K562 (cell line): ENCODE data around the gene FZD1. TPM values are rescaled to one million over a fixed set of nuclear protein-coding genes. Genes with fewer than 3 reads are reported as not detected.

ENCODE experiments used
- CCNT2 ChIP-seq: IDR thresholded peaks from 2 replicates; pipeline ENCODE4 v1.6.1; 2011; ENCODE audit warnings: borderline replicate concordance, low read depth, mild to moderate bottlenecking, moderate library complexity, mixed read lengths, low read length; ENCODE audit not compliant: insufficient read length; ENCODE audit errors: extremely low read depth
- FOXJ3 ChIP-seq: sonication (generic); formaldehyde crosslinking; IDR thresholded peaks from 2 replicates; pipeline ENCODE4 v1.4.0; 2020; ENCODE audit warnings: mild to moderate bottlenecking, missing genetic modification reagents
- RBM34 ChIP-seq: fragments of 200-400 bp; formaldehyde crosslinking; IDR thresholded peaks from 2 replicates; pipeline ENCODE4 v1.6.1; 2018; ENCODE audit warnings: low read length, borderline replicate concordance; ENCODE audit not compliant: insufficient read depth
- XRCC4 ChIP-seq: IDR thresholded peaks from one replicate; pipeline ENCODE4 v1.6.1; 2011; ENCODE audit not compliant: insufficient read depth, insufficient read length; ENCODE audit errors: extremely low read depth
- ZNF408 ChIP-seq: fragments of 250-450 bp; sonication (Bioruptor Pico); IDR thresholded peaks from 2 replicates; pipeline ENCODE4 v1.4.0; 2020; ENCODE audit warnings: low read depth, mild to moderate bottlenecking, moderate library complexity
- polyA plus RNA-seq, 8 experiments: library from polyadenylated mRNA; depleted of rRNA in 4 of 8; stranded (reverse) in 5 of 8; unstranded in 3 of 8; fragments of >200 nt; fragmentation: Nextera tagmentation in 2 of 8; fragmentation: Illumina TruSeq in 1 of 8; extraction: Ambion mirVana in 2 of 8; extraction: Trizol in 1 of 8; gene quantifications; 2 replicates each; pipeline versions ENCODE4 v1.2.1 to v1.2.3, GENCODE V29; 2011 to 2014; ENCODE audit warnings: inconsistent platforms in 1 of 8, missing spikeins in 1 of 8
- total RNA-seq, 7 experiments: library from RNA; depleted of rRNA in 6 of 7; stranded (reverse); fragments of >200 nt in 6 of 7; fragmentation: Illumina TruSeq in 2 of 7; extraction: Trizol in 2 of 7; gene quantifications; 2 replicates each; pipeline versions ENCODE4 v1.2.1 to v1.2.3, GENCODE V29; 2011 to 2021; ENCODE audit warnings: low replicate concordance in 1 of 7
- TF ChIP-seq, protein P1 (sequence below), 2 experiments: fragments of 450-650 bp; IDR thresholded peaks; 2 replicates each; pipeline ENCODE4 v1.6.1; 2016; ENCODE audit warnings: mild to moderate bottlenecking in 2 of 2, borderline replicate concordance in 1 of 2, low read depth in 1 of 2, moderate library complexity in 1 of 2
- TF ChIP-seq, protein P2 (sequence below): fragments of 200-800 bp; sonication (Bioruptor generic); IDR thresholded peaks from 2 replicates; pipeline ENCODE4 v1.6.1; 2017; ENCODE audit warnings: missing genetic modification characterization, missing compliant biosample characterization
- TF ChIP-seq, protein P3 (sequence below): sonication (generic); formaldehyde crosslinking; IDR thresholded peaks from 2 replicates; pipeline ENCODE4 v1.9.0; 2022; ENCODE audit warnings: mild to moderate bottlenecking, missing genetic modification reagents
- TF ChIP-seq, protein P4 (sequence below): sonication (generic); formaldehyde crosslinking; IDR thresholded peaks from 2 replicates; pipeline ENCODE4 v1.9.0; 2022; ENCODE audit warnings: mild to moderate bottlenecking, missing genetic modification reagents
- TF ChIP-seq, protein P5 (sequence below): fragments of 250-450 bp; sonication (Bioruptor Pico); IDR thresholded peaks from 2 replicates; pipeline ENCODE4 v1.4.0; 2020; ENCODE audit warnings: borderline replicate concordance
- TF ChIP-seq, protein P6 (sequence below): fragments of 450-650 bp; IDR thresholded peaks from 2 replicates; pipeline ENCODE4 v1.6.1; 2016; ENCODE audit warnings: low read depth, mild to moderate bottlenecking, moderate library complexity

The FZD1 gene
- total and polyA plus RNA-seq, 9 of the 15 experiments (the other 6 are each of a cell fraction or from before 2014, with no cell fraction given) = 0.25 to 5.1 (median 1.8) TPM

DNA sequence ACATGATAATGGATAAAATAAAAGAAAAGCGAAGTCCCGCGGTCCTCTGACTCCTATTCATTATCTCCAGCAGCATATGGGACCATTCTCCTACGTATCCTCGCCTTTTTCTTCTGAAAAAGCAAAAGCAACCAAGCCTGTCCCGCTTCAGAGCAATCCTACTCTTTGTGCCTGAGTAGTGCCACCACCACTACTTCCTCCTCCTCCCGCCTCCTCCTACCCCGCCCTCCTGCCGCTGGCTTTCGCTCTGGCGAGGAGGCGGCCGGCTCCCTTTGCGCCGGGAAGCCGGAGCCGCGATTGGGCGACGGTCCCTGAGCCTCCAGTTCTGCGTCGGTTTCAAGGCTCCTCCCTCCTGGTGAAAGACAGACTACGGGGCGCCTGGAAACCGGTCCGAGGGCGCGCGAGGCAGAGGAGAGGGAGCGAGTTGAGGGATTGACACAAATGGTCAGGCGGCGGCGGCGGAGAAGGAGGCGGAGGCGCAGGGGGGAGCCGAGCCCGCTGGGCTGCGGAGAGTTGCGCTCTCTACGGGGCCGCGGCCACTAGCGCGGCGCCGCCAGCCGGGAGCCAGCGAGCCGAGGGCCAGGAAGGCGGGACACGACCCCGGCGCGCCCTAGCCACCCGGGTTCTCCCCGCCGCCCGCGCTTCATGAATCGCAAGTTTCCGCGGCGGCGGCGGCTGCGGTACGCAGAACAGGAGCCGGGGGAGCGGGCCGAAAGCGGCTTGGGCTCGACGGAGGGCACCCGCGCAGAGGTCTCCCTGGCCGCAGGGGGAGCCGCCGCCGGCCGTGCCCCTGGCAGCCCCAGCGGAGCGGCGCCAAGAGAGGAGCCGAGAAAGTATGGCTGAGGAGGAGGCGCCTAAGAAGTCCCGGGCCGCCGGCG lies at the start of gene FZD1 (continued):
- TF ChIP-seq, protein P1, sequence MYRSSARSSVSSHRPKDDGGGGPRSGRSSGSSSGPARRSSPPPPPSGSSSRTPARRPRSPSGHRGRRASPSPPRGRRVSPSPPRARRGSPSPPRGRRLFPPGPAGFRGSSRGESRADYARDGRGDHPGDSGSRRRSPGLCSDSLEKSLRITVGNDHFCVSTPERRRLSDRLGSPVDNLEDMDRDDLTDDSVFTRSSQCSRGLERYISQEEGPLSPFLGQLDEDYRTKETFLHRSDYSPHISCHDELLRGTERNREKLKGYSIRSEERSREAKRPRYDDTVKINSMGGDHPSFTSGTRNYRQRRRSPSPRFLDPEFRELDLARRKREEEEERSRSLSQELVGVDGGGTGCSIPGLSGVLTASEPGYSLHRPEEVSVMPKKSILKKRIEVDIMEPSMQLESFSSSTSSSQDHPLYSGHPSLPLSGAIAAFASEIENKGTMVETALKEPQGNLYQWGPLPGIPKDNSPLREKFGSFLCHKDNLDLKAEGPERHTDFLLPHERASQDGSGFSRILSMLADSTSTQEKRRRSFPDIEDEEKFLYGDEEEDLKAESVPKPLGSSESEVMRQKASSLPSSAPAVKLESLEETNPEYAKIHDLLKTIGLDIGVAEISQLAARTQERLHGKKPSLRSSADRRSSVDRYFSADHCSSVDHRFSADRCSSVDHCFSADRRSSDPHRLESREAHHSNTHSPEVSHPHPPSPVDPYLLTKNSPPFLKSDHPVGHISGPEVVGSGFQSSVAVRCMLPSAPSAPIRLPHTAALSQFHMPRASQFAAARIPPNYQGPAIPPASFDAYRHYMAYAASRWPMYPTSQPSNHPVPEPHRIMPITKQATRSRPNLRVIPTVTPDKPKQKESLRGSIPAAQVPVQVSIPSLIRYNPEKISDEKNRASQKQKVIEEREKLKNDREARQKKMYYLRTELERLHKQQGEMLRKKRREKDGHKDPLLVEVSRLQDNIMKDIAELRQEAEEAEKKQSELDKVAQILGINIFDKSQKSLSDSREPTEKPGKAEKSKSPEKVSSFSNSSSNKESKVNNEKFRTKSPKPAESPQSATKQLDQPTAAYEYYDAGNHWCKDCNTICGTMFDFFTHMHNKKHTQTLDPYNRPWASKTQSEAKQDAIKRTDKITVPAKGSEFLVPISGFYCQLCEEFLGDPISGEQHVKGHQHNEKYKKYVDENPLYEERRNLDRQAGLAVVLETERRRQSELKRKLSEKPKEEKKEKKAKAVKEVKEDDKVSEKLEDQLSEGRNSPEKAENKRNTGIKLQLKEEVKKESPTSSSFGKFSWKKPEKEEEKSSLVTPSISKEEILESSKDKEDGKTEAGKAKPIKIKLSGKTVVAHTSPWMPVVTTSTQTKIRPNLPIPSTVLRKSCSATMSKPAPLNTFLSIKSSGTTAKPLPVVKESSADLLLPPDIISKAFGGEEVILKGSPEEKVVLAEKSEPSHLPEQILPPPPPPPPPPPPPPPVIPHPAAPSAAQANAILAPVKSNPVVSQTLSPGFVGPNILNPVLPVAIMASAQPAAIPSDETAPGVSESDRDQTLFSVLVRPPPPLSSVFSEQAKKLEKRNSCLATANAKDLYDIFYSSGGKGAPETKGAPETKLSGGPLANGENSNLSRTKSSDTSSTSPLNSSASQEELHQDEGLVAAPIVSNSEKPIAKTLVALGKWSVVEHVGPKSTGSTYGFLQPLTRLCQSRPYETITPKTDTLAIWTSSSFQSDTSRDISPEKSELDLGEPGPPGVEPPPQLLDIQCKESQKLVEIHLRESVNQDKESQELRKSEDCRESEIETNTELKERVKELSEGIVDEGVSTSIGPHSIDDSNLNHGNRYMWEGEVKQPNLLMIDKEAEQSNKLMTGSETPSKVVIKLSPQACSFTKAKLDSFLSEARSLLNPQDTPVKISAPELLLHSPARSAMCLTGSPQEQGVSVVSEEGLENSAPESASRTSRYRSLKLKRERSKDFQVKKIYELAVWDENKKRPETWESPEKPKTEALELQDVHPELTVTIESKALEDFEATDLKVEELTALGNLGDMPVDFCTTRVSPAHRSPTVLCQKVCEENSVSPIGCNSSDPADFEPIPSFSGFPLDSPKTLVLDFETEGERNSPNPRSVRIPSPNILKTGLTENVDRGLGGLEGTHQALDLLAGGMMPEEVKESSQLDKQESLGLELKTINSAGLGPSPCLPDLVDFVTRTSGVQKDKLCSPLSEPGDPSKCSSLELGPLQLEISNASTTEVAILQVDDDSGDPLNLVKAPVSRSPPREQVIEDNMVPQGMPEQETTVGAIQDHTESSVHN (IDR thresholded peaks at IDR 0.05; ENCODE audit: borderline replicate concordance in 1 of 2, low read depth in 1 of 2) = no peak
- TF ChIP-seq, protein P2, sequence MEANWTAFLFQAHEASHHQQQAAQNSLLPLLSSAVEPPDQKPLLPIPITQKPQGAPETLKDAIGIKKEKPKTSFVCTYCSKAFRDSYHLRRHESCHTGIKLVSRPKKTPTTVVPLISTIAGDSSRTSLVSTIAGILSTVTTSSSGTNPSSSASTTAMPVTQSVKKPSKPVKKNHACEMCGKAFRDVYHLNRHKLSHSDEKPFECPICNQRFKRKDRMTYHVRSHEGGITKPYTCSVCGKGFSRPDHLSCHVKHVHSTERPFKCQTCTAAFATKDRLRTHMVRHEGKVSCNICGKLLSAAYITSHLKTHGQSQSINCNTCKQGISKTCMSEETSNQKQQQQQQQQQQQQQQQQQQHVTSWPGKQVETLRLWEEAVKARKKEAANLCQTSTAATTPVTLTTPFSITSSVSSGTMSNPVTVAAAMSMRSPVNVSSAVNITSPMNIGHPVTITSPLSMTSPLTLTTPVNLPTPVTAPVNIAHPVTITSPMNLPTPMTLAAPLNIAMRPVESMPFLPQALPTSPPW (CRISPR knock-in tag) = peak; percentile 99
- TF ChIP-seq, protein P3, sequence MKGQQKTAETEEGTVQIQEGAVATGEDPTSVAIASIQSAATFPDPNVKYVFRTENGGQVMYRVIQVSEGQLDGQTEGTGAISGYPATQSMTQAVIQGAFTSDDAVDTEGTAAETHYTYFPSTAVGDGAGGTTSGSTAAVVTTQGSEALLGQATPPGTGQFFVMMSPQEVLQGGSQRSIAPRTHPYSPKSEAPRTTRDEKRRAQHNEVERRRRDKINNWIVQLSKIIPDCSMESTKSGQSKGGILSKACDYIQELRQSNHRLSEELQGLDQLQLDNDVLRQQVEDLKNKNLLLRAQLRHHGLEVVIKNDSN (CRISPR knock-in tag) = no peak
- no peak for TF ChIP-seq ZNF408
- TF ChIP-seq, protein P4, sequence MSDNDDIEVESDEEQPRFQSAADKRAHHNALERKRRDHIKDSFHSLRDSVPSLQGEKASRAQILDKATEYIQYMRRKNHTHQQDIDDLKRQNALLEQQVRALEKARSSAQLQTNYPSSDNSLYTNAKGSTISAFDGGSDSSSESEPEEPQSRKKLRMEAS (CRISPR knock-in tag) = no peak; the same call in 1 of the 2 replicates
- TF ChIP-seq, protein P5, sequence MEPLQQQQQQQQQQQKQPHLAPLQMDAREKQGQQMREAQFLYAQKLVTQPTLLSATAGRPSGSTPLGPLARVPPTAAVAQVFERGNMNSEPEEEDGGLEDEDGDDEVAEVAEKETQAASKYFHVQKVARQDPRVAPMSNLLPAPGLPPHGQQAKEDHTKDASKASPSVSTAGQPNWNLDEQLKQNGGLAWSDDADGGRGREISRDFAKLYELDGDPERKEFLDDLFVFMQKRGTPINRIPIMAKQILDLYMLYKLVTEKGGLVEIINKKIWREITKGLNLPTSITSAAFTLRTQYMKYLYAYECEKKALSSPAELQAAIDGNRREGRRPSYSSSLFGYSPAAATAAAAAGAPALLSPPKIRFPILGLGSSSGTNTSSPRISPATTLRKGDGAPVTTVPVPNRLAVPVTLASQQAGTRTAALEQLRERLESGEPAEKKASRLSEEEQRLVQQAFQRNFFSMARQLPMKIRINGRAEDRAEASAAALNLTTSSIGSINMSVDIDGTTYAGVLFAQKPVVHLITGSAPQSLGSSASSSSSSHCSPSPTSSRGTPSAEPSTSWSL = no peak
- no peak for TF ChIP-seq FOXJ3 (CRISPR knock-in tag)
- peak; percentile 86 for TF ChIP-seq CCNT2
- TF ChIP-seq XRCC4 = no peak
- TF ChIP-seq RBM34 = 0 out of 2 replicates have a peak, but pooled peaks have one; percentile 79
- TF ChIP-seq, protein P6, sequence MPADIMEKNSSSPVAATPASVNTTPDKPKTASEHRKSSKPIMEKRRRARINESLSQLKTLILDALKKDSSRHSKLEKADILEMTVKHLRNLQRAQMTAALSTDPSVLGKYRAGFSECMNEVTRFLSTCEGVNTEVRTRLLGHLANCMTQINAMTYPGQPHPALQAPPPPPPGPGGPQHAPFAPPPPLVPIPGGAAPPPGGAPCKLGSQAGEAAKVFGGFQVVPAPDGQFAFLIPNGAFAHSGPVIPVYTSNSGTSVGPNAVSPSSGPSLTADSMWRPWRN = peak; percentile 86
